ENCODE measurements around the gene PHAF1. TPM values are rescaled to one million over a fixed set of nuclear protein-coding genes. Genes with fewer than 3 reads are reported as not detected.

PHAF1 gene
- total and polyA plus RNA-seq, 2 donors (not counting 1 experiment from before 2014, with no cell fraction given), result 18.8 to 20.7 TPM

- no peak overlapping the region for H3K4me2 ChIP-seq (replicated peaks; ENCODE audit: low read depth, low read length, poor library complexity, severe bottlenecking)
- no peak overlapping the region for H3K4me3 Mint-ChIP-seq
Measured at GRCh38 chr16:67186550-67186950, 76.8 kb downstream of the PHAF1 start.

DNA sequence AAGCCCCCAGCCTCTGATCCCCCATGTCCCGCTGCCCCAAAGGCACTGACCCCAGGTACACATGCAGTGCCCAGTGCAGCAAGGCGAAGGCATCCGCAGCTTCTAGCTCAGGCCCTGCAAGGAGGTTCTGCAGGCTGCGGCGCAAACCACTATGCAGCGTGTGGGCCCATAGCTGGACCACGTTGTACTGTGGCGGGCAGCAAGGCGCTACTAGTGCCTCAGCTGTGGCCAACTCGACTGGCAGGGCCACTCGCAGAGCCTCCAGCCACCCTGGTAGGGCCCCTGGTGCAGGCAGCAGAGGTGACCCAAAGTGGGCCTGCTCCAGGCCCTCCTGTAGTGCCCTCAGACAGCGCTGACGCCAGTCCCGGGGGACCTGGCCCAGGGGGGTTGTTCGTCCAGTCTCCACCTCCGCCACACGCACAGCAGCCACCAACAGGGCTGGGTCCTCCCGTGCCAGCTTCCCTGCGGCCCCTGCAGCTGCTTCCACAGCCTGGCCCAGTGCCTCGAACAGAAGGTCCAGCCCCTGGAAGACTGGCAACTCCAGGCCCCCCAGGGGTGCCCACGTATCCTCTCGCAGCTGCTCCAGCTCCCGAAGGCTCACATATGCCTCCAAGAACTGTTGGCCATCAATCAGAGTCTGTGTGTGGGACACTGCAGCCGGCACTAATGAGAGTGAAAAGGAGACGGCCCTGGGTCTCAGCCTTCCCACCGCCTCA is 77.6 kb downstream of the PHAF1 start:
- DNase-seq, result no peak
- H3K9me3 Mint-ChIP-seq (ENCODE audit: insufficient read depth), result no peaks in the 10 kb centered on the region
- ATAC-seq (ENCODE audit: low read depth), result no peak
- H3K4me1 Mint-ChIP-seq, result peaks cover 21% of the 10 kb centered on the region
- peaks cover 26 to 30% of the 10 kb centered on the region in 2 donors for H3K4me1 ChIP-seq (ENCODE audit: control insufficient read depth in 2 of 2, insufficient read depth in 2 of 2, low read length in 2 of 2)
- H2AFZ ChIP-seq (ENCODE audit: insufficient read depth, low read depth, low read length, poor library complexity, severe bottlenecking), result no peak overlapping the region
- no peaks in the 10 kb centered on the region for H3K36me3 ChIP-seq (replicated peaks in 1 of 2; ENCODE audit: control extremely low read depth in 1 of 2, control insufficient read depth in 1 of 2, extremely low read depth in 1 of 2, insufficient read depth in 2 of 2, low read length in 1 of 2)
- no peak overlapping the region for H3K4me3 ChIP-seq (ENCODE audit: control extremely low read depth in 1 of 5, extremely low read depth in 1 of 5, insufficient read depth in 1 of 5, low read depth in 2 of 5, low read length in 4 of 5)
- H3K27me3 Mint-ChIP-seq, result peaks cover 11% of the 10 kb centered on the region
- H3K27ac ChIP-seq (ENCODE audit: low read length in 2 of 2), result no peak overlapping the region
- 88% methylated on average over 26 of the region's 26 CpGs for WGBS (ENCODE audit: insufficient coverage)
- POLR2A ChIA-PET, result no interaction called here
- no peak overlapping the region for H3K27ac Mint-ChIP-seq
- H3K9me3 ChIP-seq (ENCODE audit: control extremely low read depth in 1 of 3, control insufficient read depth in 2 of 3, insufficient read depth in 1 of 3, low read length in 2 of 3), result peaks cover 0 to 4% (median 0%) of the 10 kb centered on the region in 3 donors
- CTCF ChIA-PET, result no interaction called here
- H3K79me2 ChIP-seq (ENCODE audit: control insufficient read depth, insufficient read depth, low read length), result peaks cover 11% of the 10 kb centered on the region
- peaks cover 3% of the 10 kb centered on the region for H4K20me1 ChIP-seq (ENCODE audit: control insufficient read depth, insufficient read depth, low read length, poor library complexity, severe bottlenecking)
- peaks cover 0 to 28% (median 6%) of the 10 kb centered on the region in 4 experiments for H3K27me3 ChIP-seq (replicated peaks in 1 of 4; ENCODE audit: control extremely low read depth in 1 of 4, control insufficient read depth in 3 of 4, insufficient read depth in 4 of 4, low read length in 3 of 4)
- H3K4me2 ChIP-seq (replicated peaks; ENCODE audit: low read depth, low read length, poor library complexity, severe bottlenecking), result no peak overlapping the region
- H3K4me3 Mint-ChIP-seq, result no peak overlapping the region
- intact Hi-C loops (cut with micrococcal nuclease), result no loop called here
- no peak overlapping the region for H3K9ac ChIP-seq (ENCODE audit: low read length)
- TF ChIP-seq, protein P1, sequence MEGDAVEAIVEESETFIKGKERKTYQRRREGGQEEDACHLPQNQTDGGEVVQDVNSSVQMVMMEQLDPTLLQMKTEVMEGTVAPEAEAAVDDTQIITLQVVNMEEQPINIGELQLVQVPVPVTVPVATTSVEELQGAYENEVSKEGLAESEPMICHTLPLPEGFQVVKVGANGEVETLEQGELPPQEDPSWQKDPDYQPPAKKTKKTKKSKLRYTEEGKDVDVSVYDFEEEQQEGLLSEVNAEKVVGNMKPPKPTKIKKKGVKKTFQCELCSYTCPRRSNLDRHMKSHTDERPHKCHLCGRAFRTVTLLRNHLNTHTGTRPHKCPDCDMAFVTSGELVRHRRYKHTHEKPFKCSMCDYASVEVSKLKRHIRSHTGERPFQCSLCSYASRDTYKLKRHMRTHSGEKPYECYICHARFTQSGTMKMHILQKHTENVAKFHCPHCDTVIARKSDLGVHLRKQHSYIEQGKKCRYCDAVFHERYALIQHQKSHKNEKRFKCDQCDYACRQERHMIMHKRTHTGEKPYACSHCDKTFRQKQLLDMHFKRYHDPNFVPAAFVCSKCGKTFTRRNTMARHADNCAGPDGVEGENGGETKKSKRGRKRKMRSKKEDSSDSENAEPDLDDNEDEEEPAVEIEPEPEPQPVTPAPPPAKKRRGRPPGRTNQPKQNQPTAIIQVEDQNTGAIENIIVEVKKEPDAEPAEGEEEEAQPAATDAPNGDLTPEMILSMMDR (IDR thresholded peaks at IDR 0.05), result no peak
- TF ChIP-seq EZH2 (IDR thresholded peaks at IDR 0.05; ENCODE audit: borderline replicate concordance, insufficient read depth, low read depth, low read length, poor library complexity, severe bottlenecking), result no peak

More at GRCh38 chr16:67186550-67186950, 76.8 kb downstream of the PHAF1 start:
- intact Hi-C loops (cut with micrococcal nuclease), result no loop called here
- ATAC-seq (ENCODE audit: low read depth) (no peak), DNase-seq (no peak)
- H3K27ac Mint-ChIP-seq, result no peak overlapping the region
- no peaks in the 10 kb centered on the region for H3K9me3 Mint-ChIP-seq (ENCODE audit: insufficient read depth)
- no peak overlapping the region for H3K4me3 ChIP-seq (ENCODE audit: control extremely low read depth in 1 of 5, extremely low read depth in 1 of 5, insufficient read depth in 1 of 5, low read depth in 2 of 5, low read length in 4 of 5)
- no peak overlapping the region for H3K27ac ChIP-seq (ENCODE audit: low read length in 2 of 2)
- peaks cover 0 to 28% (median 6%) of the 10 kb centered on the region in 4 experiments for H3K27me3 ChIP-seq (replicated peaks in 1 of 4; ENCODE audit: control extremely low read depth in 1 of 4, control insufficient read depth in 3 of 4, insufficient read depth in 4 of 4, low read length in 3 of 4)
- peaks cover 23 to 25% of the 10 kb centered on the region in 2 donors for H3K4me1 ChIP-seq (ENCODE audit: control insufficient read depth in 2 of 2, insufficient read depth in 2 of 2, low read length in 2 of 2)
- ChIA-PET CTCF (interaction anchor here (2.5 kb wide), 1 partner anchor 208 kb away, joined by 27 read pairs; no protein-coding TSS in a partner anchor), POLR2A (no interaction called here)
- H2AFZ ChIP-seq (ENCODE audit: insufficient read depth, low read depth, low read length, poor library complexity, severe bottlenecking), result no peak overlapping the region
- TF ChIP-seq, protein P1 (IDR thresholded peaks at IDR 0.05), result no peak
- no peak for TF ChIP-seq EZH2 (IDR thresholded peaks at IDR 0.05; ENCODE audit: borderline replicate concordance, insufficient read depth, low read depth, low read length, poor library complexity, severe bottlenecking)
- no peaks in the 10 kb centered on the region for H3K36me3 ChIP-seq (replicated peaks in 1 of 2; ENCODE audit: control extremely low read depth in 1 of 2, control insufficient read depth in 1 of 2, extremely low read depth in 1 of 2, insufficient read depth in 2 of 2, low read length in 1 of 2)
- no peak overlapping the region for H3K9ac ChIP-seq (ENCODE audit: low read length)
- peaks cover 3% of the 10 kb centered on the region for H3K79me2 ChIP-seq (ENCODE audit: control insufficient read depth, insufficient read depth, low read length)
- peaks cover 16% of the 10 kb centered on the region for H3K4me1 Mint-ChIP-seq
- peaks cover 0 to 3% (median 0%) of the 10 kb centered on the region in 3 donors for H3K9me3 ChIP-seq (ENCODE audit: control extremely low read depth in 1 of 3, control insufficient read depth in 2 of 3, insufficient read depth in 1 of 3, low read length in 2 of 3)
- H3K27me3 Mint-ChIP-seq, result peaks cover 11% of the 10 kb centered on the region
- no peaks in the 10 kb centered on the region for H4K20me1 ChIP-seq (ENCODE audit: control insufficient read depth, insufficient read depth, low read length, poor library complexity, severe bottlenecking)
- WGBS (ENCODE audit: insufficient coverage), result 84% methylated on average over 2 of the region's 5 CpGs
